KOPT-K1 (cell line): Measurements from ENCODE around the gene GPR149.
"Not testable (repeated sequence)": the region's sequence is repeated elsewhere in the genome, so short reads cannot be mapped to it uniquely, and the experiment has no call there.

Experiments
- H3K27ac ChIP-seq: fragments of 200-600 bp; sonication (generic); 2 replicates; pipeline ENCODE4 v1.5.1; 2016; ENCODE audit warnings: antibody characterized with exemption, mild to moderate bottlenecking, low read depth, low read length; ENCODE audit not compliant: poor library complexity, severe bottlenecking
- H3K36me3 ChIP-seq: fragments of 200-600 bp; sonication (generic); 2 replicates; pipeline ENCODE4 v1.5.1; 2017; ENCODE audit warnings: antibody characterized with exemption, mild to moderate bottlenecking, low read length, moderate library complexity; ENCODE audit not compliant: insufficient read depth
- H3K9me3 ChIP-seq: fragments of 200-600 bp; sonication (generic); 2 replicates; pipeline ENCODE4 v1.5.1; 2017; ENCODE audit warnings: antibody characterized with exemption, low read length, mild to moderate bottlenecking; ENCODE audit not compliant: insufficient read depth, poor library complexity, severe bottlenecking

Gene GPR149, protein sequence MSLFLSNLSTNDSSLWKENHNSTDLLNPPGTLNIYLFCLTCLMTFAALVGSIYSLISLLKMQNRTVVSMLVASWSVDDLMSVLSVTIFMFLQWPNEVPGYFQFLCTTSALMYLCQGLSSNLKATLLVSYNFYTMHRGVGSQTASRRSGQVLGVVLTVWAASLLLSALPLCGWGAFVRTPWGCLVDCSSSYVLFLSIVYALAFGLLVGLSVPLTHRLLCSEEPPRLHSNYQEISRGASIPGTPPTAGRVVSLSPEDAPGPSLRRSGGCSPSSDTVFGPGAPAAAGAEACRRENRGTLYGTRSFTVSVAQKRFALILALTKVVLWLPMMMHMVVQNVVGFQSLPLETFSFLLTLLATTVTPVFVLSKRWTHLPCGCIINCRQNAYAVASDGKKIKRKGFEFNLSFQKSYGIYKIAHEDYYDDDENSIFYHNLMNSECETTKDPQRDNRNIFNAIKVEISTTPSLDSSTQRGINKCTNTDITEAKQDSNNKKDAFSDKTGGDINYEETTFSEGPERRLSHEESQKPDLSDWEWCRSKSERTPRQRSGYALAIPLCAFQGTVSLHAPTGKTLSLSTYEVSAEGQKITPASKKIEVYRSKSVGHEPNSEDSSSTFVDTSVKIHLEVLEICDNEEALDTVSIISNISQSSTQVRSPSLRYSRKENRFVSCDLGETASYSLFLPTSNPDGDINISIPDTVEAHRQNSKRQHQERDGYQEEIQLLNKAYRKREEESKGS

DNA sequence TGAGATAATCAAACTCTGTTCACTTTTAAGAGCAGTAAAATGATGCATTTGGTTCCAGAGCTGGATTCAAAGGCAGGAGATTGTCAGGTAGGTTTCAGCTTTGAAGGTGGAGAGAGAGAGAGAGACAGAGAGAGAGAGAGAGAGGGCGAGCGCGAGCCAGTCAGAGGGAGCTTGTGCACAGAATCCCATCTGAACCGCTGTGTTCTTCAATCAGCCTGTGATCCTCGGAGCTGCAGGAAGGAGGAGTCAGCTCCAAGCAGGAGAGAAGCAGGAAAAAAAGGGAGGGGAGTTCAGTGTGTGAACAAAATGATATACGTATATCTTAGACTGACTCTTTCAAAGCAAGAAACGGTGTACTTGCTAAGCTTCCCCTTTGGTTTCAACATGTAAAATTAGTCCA, at the start of gene GPR149:
TSS of gene GPR149 (minus strand) at position 177 of the 400 bp plus-strand sequence. CDS start 575 bp downstream, outside the sequence.
- peaks cover 8% of the 10 kb centered on the region for H3K9me3 ChIP-seq
- H3K36me3 ChIP-seq, result no peaks in the 10 kb centered on the region
- H3K27ac ChIP-seq, result no peak within 1 kb of the TSS

DNA sequence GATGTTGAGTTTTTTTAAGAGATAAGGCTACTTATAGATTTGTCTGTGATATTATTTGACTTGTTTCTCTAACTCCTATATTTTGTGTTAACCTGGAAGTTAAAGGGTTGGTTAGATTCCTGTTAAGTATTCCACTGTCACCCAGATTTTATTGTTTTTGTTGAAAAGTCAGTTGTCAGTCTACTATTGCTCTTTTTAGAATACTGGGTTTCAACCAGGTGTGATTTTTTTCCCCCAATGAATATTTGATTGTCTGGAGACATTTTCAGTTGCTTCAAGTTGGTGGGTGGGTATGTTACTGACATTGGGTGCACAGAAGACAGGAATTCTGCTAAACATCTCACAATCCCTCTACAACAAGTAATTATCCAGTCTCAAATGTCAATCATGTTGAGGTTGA, 43.8 kb upstream of the GPR149 start:
- no peaks in the 10 kb centered on the region for H3K9me3 ChIP-seq
- no peaks in the 10 kb centered on the region for H3K36me3 ChIP-seq
- no peak overlapping the region for H3K27ac ChIP-seq

GRCh38 chr3:154469585-154469984, 39.6 kb upstream of the GPR149 start:
- H3K36me3 ChIP-seq, result no peaks in the 10 kb centered on the region
- no peak overlapping the region for H3K27ac ChIP-seq
- no peaks in the 10 kb centered on the region for H3K9me3 ChIP-seq

DNA sequence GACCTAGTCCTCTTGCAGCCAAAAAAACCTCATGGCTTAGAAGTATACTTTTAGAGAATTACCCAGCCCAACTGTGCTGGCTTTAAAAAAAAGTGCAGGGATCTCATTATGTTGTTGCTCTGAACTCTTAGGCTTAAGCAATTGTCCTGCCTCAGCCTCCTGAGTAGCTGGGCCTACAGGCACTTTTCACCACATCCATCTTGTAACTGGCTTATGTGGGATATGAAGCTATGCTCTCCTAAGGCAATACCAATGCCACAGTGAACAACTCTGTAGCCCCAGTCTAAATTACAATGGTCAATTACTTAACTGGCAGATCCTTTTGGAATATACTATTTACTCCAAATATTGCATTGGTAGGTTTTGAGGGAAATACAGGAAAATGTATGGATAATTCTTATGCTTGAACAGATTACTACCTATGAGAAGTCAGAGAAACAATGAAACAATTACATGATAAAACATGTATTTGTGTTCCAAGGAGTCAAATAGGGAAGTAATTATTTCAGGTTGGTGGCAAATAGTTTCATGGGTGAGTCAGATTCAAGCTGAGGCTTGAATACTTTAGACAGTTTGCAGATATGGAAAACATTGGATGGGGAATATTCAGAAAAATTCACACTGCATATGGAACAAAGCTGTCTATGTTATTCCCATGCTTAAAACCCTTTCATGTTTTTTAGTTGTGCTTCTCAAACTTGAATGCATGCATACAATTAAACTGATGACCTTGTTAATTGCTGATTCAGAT, 34.6 kb upstream of the GPR149 start:
- Histone ChIP-seq H3K27ac (no peak overlapping the region), H3K9me3 (no peaks in the 10 kb centered on the region), H3K36me3 (no peaks in the 10 kb centered on the region)

DNA sequence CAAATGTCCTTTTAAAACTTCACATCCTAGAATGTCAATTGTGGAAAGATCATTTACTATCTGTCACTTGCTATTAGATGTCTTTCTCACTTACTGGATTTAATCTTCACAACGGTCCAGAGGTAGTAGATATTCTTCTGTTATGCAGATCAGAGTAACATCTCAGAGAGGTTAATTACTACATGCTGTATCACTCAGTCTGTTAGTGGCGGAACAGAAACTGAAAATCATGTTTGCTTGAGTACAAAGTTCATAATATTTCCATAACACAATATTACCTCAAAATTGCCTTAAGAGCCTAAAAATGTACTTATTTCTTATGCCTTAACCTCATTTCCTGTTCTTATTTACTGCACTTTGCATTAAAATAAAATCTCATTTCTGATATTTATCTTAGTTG, 28.6 kb upstream of the GPR149 start:
- Histone ChIP-seq H3K27ac (no peak overlapping the region), H3K9me3 (no peaks in the 10 kb centered on the region), H3K36me3 (no peaks in the 10 kb centered on the region)

- not testable (repeated sequence) for H3K27ac ChIP-seq, H3K9me3 ChIP-seq, H3K36me3 ChIP-seq
Measured at GRCh38 chr3:154439081-154439480, 9.1 kb upstream of the GPR149 start.

- Histone ChIP-seq H3K27ac (no peak overlapping the region), H3K9me3 (peaks cover 8% of the 10 kb centered on the region), H3K36me3 (no peaks in the 10 kb centered on the region)
Measured at GRCh38 chr3:154431043-154431442, 1.1 kb upstream of the GPR149 start.

GRCh38 chr3:154428286-154429206, 1.4 kb downstream of the GPR149 start:
- Histone ChIP-seq H3K36me3 (no peaks in the 10 kb centered on the region), H3K9me3 (peaks cover 8% of the 10 kb centered on the region), H3K27ac (no peak overlapping the region)

DNA sequence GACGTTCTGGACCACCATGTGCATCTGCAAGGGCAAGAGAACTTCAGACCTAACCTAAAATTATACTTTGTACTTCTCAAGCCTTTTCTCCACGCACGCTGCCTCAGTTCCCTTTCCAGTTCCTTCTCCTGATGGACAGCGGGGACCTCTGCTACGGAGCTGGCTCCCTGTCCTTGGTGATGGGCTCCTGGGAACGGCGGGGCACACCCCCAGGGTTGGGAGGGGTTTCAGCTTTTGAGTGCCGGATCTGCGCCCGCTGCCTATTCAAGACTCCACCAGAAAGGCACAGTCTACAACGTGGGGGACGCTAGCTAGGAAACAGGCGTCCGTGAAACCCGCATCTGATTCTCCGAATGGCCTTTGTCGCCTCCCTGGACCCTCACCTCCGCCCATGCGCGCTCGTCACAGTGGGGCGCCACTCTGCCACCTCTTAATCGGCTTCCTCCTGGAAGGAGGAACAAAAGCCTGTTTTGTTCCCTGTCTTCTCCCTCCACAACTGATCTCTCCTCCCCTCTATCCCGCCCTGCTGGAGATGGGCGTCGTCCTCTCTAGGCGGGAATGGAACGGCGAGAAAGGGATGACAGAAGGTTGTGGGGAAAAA, 2.2 kb downstream of the GPR149 start:
- Histone ChIP-seq H3K27ac (no peak overlapping the region), H3K9me3 (peaks cover 8% of the 10 kb centered on the region), H3K36me3 (no peaks in the 10 kb centered on the region)

DNA sequence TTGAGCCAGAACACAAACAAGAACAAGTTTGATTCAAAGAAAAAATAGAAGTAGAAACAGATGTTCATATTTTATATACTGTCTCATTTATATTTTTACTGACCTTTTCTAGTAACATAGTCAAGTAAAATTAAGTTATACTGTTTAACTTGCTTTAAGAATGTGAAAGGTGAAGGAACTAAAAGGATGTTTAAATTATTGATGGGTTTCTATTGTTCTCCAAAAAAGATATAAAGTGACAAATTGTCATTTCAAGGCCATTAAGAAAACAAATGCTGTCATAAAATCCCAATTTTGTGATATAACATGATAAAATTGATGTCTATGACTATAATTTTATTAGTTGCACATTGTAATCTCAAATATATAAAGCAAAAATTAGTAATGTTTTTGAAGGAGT, 7.3 kb downstream of the GPR149 start:
- no peak overlapping the region for H3K27ac ChIP-seq

DNA sequence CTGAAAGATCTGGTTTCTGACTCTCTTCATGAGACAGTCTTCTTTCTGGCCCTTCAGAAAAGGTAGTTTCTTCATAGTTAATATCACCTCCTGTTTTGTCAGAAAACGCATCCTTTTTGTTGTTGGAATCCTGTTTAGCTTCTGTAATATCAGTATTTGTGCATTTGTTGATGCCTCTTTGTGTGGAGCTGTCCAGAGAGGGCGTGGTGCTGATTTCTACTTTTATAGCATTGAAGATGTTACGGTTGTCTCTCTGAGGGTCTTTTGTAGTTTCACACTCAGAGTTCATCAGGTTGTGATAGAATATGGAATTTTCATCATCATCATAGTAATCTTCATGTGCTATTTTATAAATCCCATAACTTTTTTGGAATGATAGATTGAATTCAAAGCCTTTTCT, 8.9 kb downstream of the GPR149 start:
- H3K27ac ChIP-seq, result no peak overlapping the region
- H3K9me3 ChIP-seq, result no peaks in the 10 kb centered on the region
- H3K36me3 ChIP-seq, result no peaks in the 10 kb centered on the region

More for the DNA sequence above, 7.3 kb downstream of the GPR149 start:
- no peaks in the 10 kb centered on the region for H3K9me3 ChIP-seq
- no peaks in the 10 kb centered on the region for H3K36me3 ChIP-seq

DNA sequence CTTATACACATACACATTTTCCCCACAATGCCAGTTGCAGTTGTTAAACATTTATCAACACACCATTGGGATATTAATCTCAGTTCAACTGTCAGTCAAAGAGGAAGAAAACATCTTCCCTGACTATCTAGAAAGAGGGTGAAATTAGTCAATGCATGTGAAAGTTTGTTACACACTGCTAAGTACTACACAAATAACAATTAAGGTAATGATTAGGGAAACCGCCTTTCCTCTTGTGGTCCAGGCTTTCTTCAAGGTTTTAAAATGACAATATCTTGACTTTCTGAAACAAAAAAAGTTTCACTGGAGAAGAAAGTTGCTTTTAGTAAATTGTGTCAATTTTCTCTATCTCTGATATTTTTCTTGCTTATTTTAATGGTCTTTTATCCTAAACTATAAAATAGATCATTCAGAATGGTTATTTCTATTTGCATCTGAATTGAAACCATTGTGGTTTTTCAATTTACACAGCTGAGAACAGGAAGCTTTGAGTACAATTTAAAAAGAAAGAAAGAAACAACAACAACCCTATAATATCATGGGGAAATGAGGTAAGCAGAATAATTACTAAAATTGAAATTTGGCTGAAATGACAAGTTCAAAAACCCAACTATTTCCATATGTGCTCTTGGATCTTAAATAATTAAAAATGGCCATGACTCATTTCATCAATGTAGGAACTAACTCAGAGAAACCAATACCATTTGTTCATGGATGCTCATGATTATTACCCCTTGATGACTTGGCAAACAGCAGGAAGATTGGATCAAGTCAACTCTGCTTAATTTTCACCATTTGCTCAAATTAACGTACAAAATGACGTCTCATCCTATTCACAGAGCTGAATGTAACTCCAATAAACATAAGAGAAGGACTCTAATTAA, 31.7 kb downstream of the GPR149 start:
- Histone ChIP-seq H3K9me3 (no peaks in the 10 kb centered on the region), H3K36me3 (no peaks in the 10 kb centered on the region), H3K27ac (no peak overlapping the region)

GRCh38 chr3:154389861-154390260, 40.1 kb downstream of the GPR149 start:
- H3K9me3 ChIP-seq, result no peaks in the 10 kb centered on the region
- no peaks in the 10 kb centered on the region for H3K36me3 ChIP-seq
- no peak overlapping the region for H3K27ac ChIP-seq
